Retinal pigment epithelial cell (primary cell): ENCODE data around the gene RLN2.
A peak's percentile ranks its signal among the peaks of the same experiment; 100 is the strongest.
"Not testable (repeated sequence)": the region's sequence is repeated elsewhere in the genome, so short reads cannot be mapped to it uniquely, and the experiment has no call there.

Source experiments
- DNase-seq: peaks from one replicate; pipeline ENCODE4 v3.0.0-alpha.2; 2010; ENCODE audit warnings: low read depth
- H3K4me3 ChIP-seq: 2 replicates; pipeline ENCODE4 v1.5.1; 2011; ENCODE audit warnings: mild to moderate bottlenecking, low read length, control low read depth, moderate library complexity
- CTCF ChIP-seq: conservative IDR thresholded peaks from 2 replicates; pipeline ENCODE4 v1.5.1; 2011; ENCODE audit warnings: low read depth, low read length, control low read depth, inconsistent platforms

The RLN2 gene

DNA sequence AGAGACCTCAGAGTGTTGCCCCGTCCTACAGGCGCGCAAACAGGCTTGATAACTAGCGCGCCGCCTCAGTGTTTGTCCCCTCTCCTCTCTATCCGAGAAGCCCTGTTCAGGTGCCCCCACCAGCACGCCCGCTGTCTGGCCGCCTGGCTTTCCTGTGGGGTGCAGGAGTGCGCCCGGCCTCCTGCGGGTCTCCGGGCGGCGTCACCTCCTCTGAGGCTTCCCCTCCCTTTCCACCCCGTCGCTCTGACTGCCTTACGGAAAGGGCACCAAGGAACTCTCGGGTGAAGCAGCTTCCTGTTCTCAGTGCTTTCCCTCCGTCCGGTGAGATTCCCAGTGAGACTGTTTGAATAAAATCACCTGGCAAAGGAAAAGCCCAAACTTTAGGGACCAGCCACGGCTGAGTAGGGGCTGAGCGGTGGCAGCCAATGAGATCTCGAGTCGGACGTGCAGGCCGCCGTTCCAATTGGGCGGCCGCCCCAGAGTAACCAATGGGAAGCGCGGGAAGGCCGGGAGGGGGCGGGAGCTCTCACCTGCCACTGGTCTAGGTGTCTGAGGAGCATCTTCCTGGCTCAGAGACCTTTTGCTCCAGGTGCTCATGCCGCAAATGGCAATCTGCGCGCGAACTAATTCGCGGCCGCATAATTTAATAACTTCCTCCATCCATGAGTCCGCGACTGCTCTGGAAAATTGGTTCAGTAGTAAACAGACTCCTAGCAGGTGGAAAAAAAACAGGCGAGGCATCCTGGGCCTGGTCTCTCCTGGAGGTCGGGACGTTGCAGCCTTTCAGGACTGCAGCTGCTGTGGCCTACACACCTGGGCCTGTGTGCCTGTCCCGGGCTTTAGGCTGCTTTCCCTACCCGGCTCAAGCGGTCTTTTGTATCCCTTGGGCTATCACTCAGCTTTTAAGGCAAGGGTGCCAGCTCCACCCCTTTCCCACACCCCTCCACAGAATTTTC, at the start of gene RLN2:
Gene RLN2 (minus strand): TSS at position 877 of the 956 bp plus-strand sequence. CDS start 136 bp downstream, at position 741.
- DNase-seq = not testable (repeated sequence)
- peak within 1 kb of the TSS; percentile 33 for H3K4me3 ChIP-seq

GRCh38 chr9:5354184-5354583, 49.7 kb upstream of the RLN2 start:
- H3K4me3 ChIP-seq = no peak overlapping the region
- TF ChIP-seq CTCF = no peak
- no peak for DNase-seq

- TF ChIP-seq CTCF = no peak
- H3K4me3 ChIP-seq = no peak overlapping the region
- no peak for DNase-seq
Measured at GRCh38 chr9:5352637-5353248, 48.2 kb upstream of the RLN2 start.

- DNase-seq = not testable (repeated sequence)
- peak within 1 kb of the TSS; percentile 24 for H3K4me3 ChIP-seq
Measured at GRCh38 chr9:5338992-5339981, 34.8 kb upstream of the RLN2 start, which contains the start of gene RLN1. Gene RLN1, minus strand, starts transcription at chr9:5339876. Its CDS starts 130 bp downstream, at chr9:5339746.

DNA sequence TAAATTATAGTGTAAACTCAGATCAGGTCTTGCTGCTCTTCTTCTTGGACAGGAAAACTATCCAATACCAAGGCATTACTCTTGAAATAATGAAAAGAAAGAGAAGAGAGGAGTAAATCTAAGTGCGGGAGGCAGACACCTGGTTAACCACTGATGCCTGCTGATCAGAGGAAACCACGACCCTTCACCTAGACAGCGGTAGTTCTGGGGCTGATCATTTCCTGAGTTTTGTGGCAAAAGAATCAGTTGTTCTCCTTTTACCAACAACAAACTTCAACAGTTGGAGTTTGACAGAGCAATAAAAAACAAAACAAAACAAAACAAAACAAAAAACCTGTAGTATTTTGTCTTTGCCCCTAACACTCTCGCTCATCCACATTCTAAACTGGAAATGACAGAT, 32.2 kb upstream of the RLN2 start:
- no peak for TF ChIP-seq CTCF
- no peak overlapping the region for H3K4me3 ChIP-seq
- no peak for DNase-seq

- not testable (repeated sequence) for DNase-seq
Measured at GRCh38 chr9:5331276-5331675, 26.8 kb upstream of the RLN2 start.

DNA sequence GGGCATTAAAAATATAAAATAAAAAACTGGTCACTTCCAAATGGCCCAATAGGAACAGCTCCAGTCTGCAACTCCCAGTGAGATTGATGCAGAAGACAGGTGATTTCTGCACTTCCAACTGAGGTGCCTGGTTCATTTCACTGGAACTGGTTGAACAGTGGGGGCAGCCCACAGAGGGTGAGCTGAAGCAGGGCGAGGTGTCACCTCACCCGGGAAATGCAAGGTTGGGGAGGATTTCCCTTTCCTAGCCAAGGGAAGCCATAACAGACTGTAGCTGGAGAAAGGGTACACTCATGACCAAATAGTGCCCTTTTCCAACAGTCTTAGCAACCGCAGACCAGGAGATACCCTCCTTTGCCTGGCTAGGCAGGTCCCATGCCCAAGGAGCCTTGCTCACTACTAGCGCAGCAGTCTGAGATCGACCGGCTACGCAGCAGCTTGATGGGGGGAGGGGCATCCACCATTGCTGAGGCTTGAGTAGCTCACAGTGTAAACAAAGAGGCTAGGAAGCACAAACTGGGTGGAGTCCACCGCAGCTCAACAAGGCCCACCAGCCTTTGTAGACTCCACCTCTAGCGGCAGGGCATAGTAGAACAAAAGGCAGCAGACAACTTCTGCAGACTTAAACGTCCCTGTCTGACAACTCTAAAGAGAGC, 22.5 kb upstream of the RLN2 start:
- TF ChIP-seq CTCF = no peak
- no peak overlapping the region for H3K4me3 ChIP-seq
- DNase-seq = no peak

More at GRCh38 chr9:5331276-5331675, 26.8 kb upstream of the RLN2 start:
- not testable (repeated sequence) for H3K4me3 ChIP-seq

GRCh38 chr9:5326187-5326586, 21.7 kb upstream of the RLN2 start:
- no peak for TF ChIP-seq CTCF
- no peak overlapping the region for H3K4me3 ChIP-seq
- DNase-seq = no peak

DNA sequence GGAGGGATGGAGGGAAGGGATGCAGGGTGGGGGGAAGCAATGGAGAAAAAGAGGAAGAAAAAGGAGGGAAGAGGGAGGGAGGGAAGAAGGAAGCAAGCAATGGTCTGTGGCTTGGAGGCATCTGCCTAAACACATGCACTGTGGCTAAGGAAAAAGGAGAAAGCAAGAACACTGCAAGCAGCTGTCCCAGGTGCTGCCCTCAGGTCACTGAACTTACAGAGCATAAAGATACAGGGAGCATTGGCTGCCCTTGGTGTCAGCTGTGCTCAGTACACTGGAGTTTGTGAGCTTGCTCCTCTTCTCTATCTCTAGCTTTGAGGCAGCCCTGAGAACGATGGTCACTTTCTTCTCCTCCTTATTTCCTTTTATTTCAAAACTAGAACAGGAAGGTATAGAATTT, 17.1 kb upstream of the RLN2 start:
- H3K4me3 ChIP-seq, DNase-seq: not testable (repeated sequence)
